GM21360 (cell line): ENCODE results near the gene FLNB.
"Not testable (repeated sequence)": the region's sequence is repeated elsewhere in the genome, so short reads cannot be mapped to it uniquely, and the experiment has no call there.

Experiments
- ATAC-seq: cut with Tn5 transposase; IDR thresholded peaks from one replicate; pipeline ENCODE4 v1.9.1; 2021; ENCODE audit warnings: mild to moderate bottlenecking, moderate library complexity; ENCODE audit not compliant: unreplicated experiment

The FLNB gene

GRCh38 chr3:58051196-58051595 is 43.0 kb downstream of the FLNB start:
- ATAC-seq: no peak

GRCh38 chr3:58051658-58052261 is 43.5 kb downstream of the FLNB start:
- ATAC-seq: not testable (repeated sequence)

GRCh38 chr3:58052373-58053273 is 44.4 kb downstream of the FLNB start:
- no peak for ATAC-seq

- ATAC-seq: no peak
Observed at GRCh38 chr3:58054652-58055051, 46.4 kb downstream of the FLNB start.

- no peak for ATAC-seq
Observed at GRCh38 chr3:58055314-58055713, 47.1 kb downstream of the FLNB start.

- not testable (repeated sequence) for ATAC-seq
Observed at GRCh38 chr3:58055891-58056290, 47.7 kb downstream of the FLNB start.

- no peak for ATAC-seq
Observed at GRCh38 chr3:58058361-58059263, 50.4 kb downstream of the FLNB start.

GRCh38 chr3:58059349-58060321 is 51.4 kb downstream of the FLNB start:
- no peak for ATAC-seq

GRCh38 chr3:58062472-58062871 is 54.2 kb downstream of the FLNB start:
- no peak for ATAC-seq

GRCh38 chr3:58063022-58063815 is 55.0 kb downstream of the FLNB start:
- no peak for ATAC-seq

GRCh38 chr3:58064923-58065638 is 56.9 kb downstream of the FLNB start:
- ATAC-seq: no peak

- ATAC-seq: no peak
Observed at GRCh38 chr3:58065700-58066167, 57.5 kb downstream of the FLNB start.

GRCh38 chr3:58066842-58067241 is 58.6 kb downstream of the FLNB start:
- no peak for ATAC-seq

- no peak for ATAC-seq
Observed at GRCh38 chr3:58068122-58068809, 60.0 kb downstream of the FLNB start.

- no peak for ATAC-seq
Observed at GRCh38 chr3:58071480-58071971, 63.3 kb downstream of the FLNB start.

GRCh38 chr3:58072052-58072762 is 64.0 kb downstream of the FLNB start:
- ATAC-seq: no peak

GRCh38 chr3:58072763-58073130 is 64.5 kb downstream of the FLNB start:
- no peak for ATAC-seq
